GM12801 (cell line): ENCODE results near the gene CD19.

Source experiments
- CTCF ChIP-seq: IDR thresholded peaks from one replicate; pipeline ENCODE4 v1.5.1; 2011; ENCODE audit warnings: control low read depth; ENCODE audit not compliant: insufficient read length; ENCODE audit errors: extremely low read depth

CD19 gene

DNA sequence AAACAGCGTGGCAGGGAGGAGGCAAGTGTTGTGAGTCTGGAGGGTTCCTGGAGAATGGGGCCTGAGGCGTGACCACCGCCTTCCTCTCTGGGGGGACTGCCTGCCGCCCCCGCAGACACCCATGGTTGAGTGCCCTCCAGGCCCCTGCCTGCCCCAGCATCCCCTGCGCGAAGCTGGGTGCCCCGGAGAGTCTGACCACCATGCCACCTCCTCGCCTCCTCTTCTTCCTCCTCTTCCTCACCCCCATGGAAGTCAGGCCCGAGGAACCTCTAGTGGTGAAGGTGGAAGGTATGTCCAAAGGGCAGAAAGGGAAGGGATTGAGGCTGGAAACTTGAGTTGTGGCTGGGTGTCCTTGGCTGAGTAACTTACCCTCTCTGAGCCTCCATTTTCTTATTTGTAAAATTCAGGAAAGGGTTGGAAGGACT, at the start of gene CD19:
Gene CD19 (plus strand): TSS at position 171 of the 425 bp plus-strand sequence. CDS start 30 bp downstream, at position 201.
- TF ChIP-seq CTCF: no peak

GRCh38 chr16:28882551-28883160, 49.1 kb upstream of the CD19 start:
- TF ChIP-seq CTCF: no peak

DNA sequence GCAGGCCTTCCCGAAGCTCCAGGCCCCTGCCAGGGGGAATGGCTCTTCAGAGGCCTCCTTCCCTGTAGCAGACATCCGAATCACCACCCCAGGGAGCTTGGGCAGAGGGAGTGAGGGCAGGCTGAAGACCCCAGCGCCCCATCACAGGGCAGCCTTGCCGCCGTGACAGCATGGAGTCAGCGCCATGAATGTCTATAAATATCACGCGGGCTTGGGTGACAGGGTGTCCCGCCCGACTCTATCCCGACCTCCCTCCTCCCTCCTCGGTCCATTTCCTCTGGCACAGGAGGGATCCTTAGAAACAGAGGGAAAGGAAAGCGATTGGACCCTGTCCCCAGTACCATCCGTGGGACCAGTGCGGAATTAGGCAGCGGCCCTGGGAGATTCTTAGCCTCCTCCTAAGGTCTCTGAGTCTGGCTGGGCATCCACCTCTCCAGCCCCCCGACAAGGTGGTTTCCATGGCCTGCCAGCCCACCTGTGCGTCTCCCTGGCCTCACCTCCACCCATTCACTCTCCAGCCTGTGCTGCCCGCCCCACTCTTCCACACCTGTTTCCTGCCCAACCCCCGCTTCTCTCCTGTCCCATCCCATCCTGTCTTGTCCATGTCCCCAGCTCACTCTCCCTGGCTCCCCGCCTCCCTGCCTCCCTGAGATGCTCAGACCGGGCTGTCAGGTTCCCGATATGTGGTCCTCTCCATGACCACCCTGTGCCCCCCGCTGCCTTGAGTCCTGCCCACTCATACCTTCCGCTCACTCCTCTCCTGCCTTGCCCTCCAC, 48.4 kb upstream of the CD19 start:
- no peak for TF ChIP-seq CTCF

- TF ChIP-seq CTCF: no peak
These were observed 47.7 kb upstream of the CD19 start for GRCh38 chr16:28884045-28884444.

- no peak for TF ChIP-seq CTCF
These were observed 44.8 kb upstream of the CD19 start for GRCh38 chr16:28886945-28887344.

- TF ChIP-seq CTCF: no peak
These were observed 39.5 kb upstream of the CD19 start for GRCh38 chr16:28891964-28892890.

- TF ChIP-seq CTCF: no peak
These were observed 38.5 kb upstream of the CD19 start for GRCh38 chr16:28893291-28893690.
